ENCODE measurements around the gene CD99.

Gene CD99

GRCh38 chrX:2685886-2686285 lies 5.2 kb upstream of the CD99 start:
- Histone ChIP-seq H3K4me2 (ENCODE audit: low read depth, low read length) (no peak overlapping the region), H3K9me3 (replicated peaks; ENCODE audit: insufficient read depth, low read length) (no peaks in the 10 kb centered on the region), H3K4me1 (ENCODE audit: low read length) (no peaks in the 10 kb centered on the region), H3K27ac (ENCODE audit: low read length) (no peak overlapping the region), H3K27me3 (replicated peaks; ENCODE audit: insufficient read depth, low read length) (no peaks in the 10 kb centered on the region), H3F3A (ENCODE audit: insufficient read depth, low read length) (no peaks in the 10 kb centered on the region), H3K9ac (ENCODE audit: low read length) (no peak overlapping the region), H2AFZ (ENCODE audit: low read length) (no peak overlapping the region), H3K79me2 (ENCODE audit: low read length) (no peaks in the 10 kb centered on the region), H4K20me1 (ENCODE audit: insufficient read depth, low read length) (no peaks in the 10 kb centered on the region), H3K4me3 (ENCODE audit: low read length) (no peak overlapping the region), H3K36me3 (replicated peaks; ENCODE audit: insufficient read depth, low read length) (no peaks in the 10 kb centered on the region), H3K9me2 (replicated peaks; ENCODE audit: insufficient read depth, low read length) (no peaks in the 10 kb centered on the region)
- TF ChIP-seq EZH2phosphoT487 (IDR thresholded peaks at IDR 0.05; ENCODE audit: low read length) (no peak), EZH2 (optimal IDR thresholded peaks at IDR 0.05; ENCODE audit: low read depth, low read length) (no peak)
- TF ChIP-seq, protein P1, sequence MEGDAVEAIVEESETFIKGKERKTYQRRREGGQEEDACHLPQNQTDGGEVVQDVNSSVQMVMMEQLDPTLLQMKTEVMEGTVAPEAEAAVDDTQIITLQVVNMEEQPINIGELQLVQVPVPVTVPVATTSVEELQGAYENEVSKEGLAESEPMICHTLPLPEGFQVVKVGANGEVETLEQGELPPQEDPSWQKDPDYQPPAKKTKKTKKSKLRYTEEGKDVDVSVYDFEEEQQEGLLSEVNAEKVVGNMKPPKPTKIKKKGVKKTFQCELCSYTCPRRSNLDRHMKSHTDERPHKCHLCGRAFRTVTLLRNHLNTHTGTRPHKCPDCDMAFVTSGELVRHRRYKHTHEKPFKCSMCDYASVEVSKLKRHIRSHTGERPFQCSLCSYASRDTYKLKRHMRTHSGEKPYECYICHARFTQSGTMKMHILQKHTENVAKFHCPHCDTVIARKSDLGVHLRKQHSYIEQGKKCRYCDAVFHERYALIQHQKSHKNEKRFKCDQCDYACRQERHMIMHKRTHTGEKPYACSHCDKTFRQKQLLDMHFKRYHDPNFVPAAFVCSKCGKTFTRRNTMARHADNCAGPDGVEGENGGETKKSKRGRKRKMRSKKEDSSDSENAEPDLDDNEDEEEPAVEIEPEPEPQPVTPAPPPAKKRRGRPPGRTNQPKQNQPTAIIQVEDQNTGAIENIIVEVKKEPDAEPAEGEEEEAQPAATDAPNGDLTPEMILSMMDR (IDR thresholded peaks at IDR 0.05; ENCODE audit: low read length): no peak
- DNase-seq: no peak

DNA sequence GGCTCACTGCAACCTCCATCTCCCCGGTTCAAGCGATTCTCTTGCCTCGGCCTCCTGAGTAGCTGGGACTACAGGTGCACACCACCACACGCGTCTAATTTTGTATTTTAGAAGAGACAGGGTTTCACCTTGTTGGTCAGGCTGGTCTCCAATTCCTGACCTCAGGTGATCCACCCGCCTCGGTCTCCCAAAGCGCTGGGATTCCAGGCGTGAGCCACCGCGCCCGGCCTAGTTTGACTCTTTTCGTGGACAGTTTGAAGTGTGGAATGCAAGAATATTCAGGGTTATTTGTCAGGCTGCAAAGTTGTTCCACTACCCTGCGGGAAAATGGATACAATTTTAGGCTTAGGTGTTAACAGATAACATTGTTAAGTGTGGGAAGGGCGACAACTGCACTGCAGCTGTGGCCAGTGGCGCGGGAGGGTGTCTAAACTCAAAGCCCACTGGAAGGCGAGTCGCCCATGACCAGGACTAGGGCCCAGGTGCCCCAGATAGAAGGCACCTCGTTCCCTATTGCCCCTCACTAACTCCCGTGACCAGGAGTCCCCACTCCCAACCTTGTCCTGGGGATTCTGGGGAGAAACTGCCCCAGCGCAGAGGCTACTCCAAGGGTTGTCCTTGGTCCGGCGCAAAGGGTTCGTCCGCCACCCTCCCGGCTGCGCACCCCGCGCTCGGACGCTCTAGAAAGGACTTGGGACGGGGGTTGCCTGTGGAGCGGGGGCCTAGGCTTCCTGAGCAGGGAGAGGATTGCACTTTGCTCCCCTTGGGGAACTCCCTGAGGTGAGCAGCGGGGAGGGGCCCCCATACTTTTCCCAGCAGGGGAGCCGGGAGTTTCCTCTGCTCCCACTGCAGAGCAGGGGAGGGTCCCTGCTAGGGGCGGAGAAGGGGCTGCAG lies 1.1 kb upstream of the CD99 start:
- H2AFZ ChIP-seq (ENCODE audit: low read length): no peak overlapping the region
- H3K4me2 ChIP-seq (ENCODE audit: low read depth, low read length): no peak overlapping the region

GRCh38 chrX:2691543-2692220 lies 587 bp downstream of the CD99 start:
- H3K79me2 ChIP-seq (ENCODE audit: low read length): no peaks in the 10 kb centered on the region; the same call in 1 of the 2 replicates

More for the DNA sequence above, 1.1 kb upstream of the CD99 start:
- Histone ChIP-seq H3K27ac (ENCODE audit: low read length) (no peak overlapping the region), H3K4me1 (ENCODE audit: low read length) (no peaks in the 10 kb centered on the region), H4K20me1 (ENCODE audit: insufficient read depth, low read length) (no peaks in the 10 kb centered on the region), H3K4me3 (ENCODE audit: low read length) (no peak overlapping the region), H3K9me3 (replicated peaks; ENCODE audit: insufficient read depth, low read length) (no peaks in the 10 kb centered on the region), H3K9ac (ENCODE audit: low read length) (no peak overlapping the region), H3K36me3 (replicated peaks; ENCODE audit: insufficient read depth, low read length) (no peaks in the 10 kb centered on the region), H3K79me2 (ENCODE audit: low read length) (no peaks in the 10 kb centered on the region; the same call in 1 of the 2 replicates), H3F3A (ENCODE audit: insufficient read depth, low read length) (no peaks in the 10 kb centered on the region), H3K9me2 (replicated peaks; ENCODE audit: insufficient read depth, low read length) (no peaks in the 10 kb centered on the region), H3K27me3 (replicated peaks; ENCODE audit: insufficient read depth, low read length) (no peaks in the 10 kb centered on the region)
- DNase-seq: no peak
- TF ChIP-seq EZH2 (optimal IDR thresholded peaks at IDR 0.05; ENCODE audit: low read depth, low read length) (no peak), EZH2phosphoT487 (IDR thresholded peaks at IDR 0.05; ENCODE audit: low read length) (no peak)
- TF ChIP-seq, protein P1 (IDR thresholded peaks at IDR 0.05; ENCODE audit: low read length): no peak

More at GRCh38 chrX:2691543-2692220, 587 bp downstream of the CD99 start:
- H2AFZ ChIP-seq (ENCODE audit: low read length): peak overlapping the region; percentile 17; the same call in 1 of the 2 replicates
- no peaks in the 10 kb centered on the region for H3K9me3 ChIP-seq (replicated peaks; ENCODE audit: insufficient read depth, low read length)
- H3K4me3 ChIP-seq (ENCODE audit: low read length): peak overlapping the region; percentile 59
- peak overlapping the region; percentile 35; the same call in 1 of the 2 replicates for H3K9ac ChIP-seq (ENCODE audit: low read length)
- no peaks in the 10 kb centered on the region for H3F3A ChIP-seq (ENCODE audit: insufficient read depth, low read length)
- TF ChIP-seq EZH2 (optimal IDR thresholded peaks at IDR 0.05; ENCODE audit: low read depth, low read length): no peak
- no peak for TF ChIP-seq EZH2phosphoT487 (IDR thresholded peaks at IDR 0.05; ENCODE audit: low read length)
- TF ChIP-seq, protein P1 (IDR thresholded peaks at IDR 0.05; ENCODE audit: low read length): no peak
- no peaks in the 10 kb centered on the region for H3K4me1 ChIP-seq (ENCODE audit: low read length)
- no peak for DNase-seq
- no peaks in the 10 kb centered on the region for H4K20me1 ChIP-seq (ENCODE audit: insufficient read depth, low read length)
- H3K9me2 ChIP-seq (replicated peaks; ENCODE audit: insufficient read depth, low read length): no peaks in the 10 kb centered on the region
- H3K27me3 ChIP-seq (replicated peaks; ENCODE audit: insufficient read depth, low read length): no peaks in the 10 kb centered on the region
- no peak overlapping the region for H3K27ac ChIP-seq (ENCODE audit: low read length)
- peak overlapping the region; percentile 52; the same call in 1 of the 2 replicates for H3K4me2 ChIP-seq (ENCODE audit: low read depth, low read length)
- H3K36me3 ChIP-seq (replicated peaks; ENCODE audit: insufficient read depth, low read length): no peaks in the 10 kb centered on the region

All from MM.1S (cell line).